Activated CD4-positive, alpha-beta T cell treated with anti-CD3 and anti-CD28 coated beads, Interleukin-2, amount 10 ng/mL, durations not matched to agents 24 days and 14 days (primary cell): ENCODE data around the gene CCDC85C. TPM values are rescaled to one million over a fixed set of nuclear protein-coding genes. Genes with fewer than 3 reads are reported as not detected.
A peak's percentile ranks its signal among the peaks of the same experiment; 100 is the strongest.

Source experiments
- DNase-seq: peaks from one replicate; pipeline ENCODE4 v3.0.0; 2022
- H3K27ac Mint-ChIP-seq: one replicate; pipeline ENCODE4 v1.8.0; 2022; ENCODE audit warnings: mild to moderate bottlenecking, mixed read lengths
- H3K27me3 Mint-ChIP-seq: one replicate; pipeline ENCODE4 v1.8.0; 2022; ENCODE audit warnings: mixed read lengths
- H3K36me3 Mint-ChIP-seq: one replicate; pipeline ENCODE4 v1.8.0; 2022; ENCODE audit warnings: low read depth, mild to moderate bottlenecking, mixed read lengths
- H3K4me1 Mint-ChIP-seq: one replicate; pipeline ENCODE4 v1.8.0; 2021; ENCODE audit warnings: mixed read lengths
- H3K4me3 Mint-ChIP-seq: one replicate; pipeline ENCODE4 v1.8.0; 2022; ENCODE audit warnings: mild to moderate bottlenecking, moderate library complexity, mixed read lengths
- H3K9me3 Mint-ChIP-seq: one replicate; pipeline ENCODE4 v1.8.0; 2021; ENCODE audit warnings: mixed read lengths
- intact Hi-C: fragments of 100-400 bp; cut with micrococcal nuclease; formaldehyde crosslinking; loops from one replicate; pipeline ENCODE4 v1.15.1; 2023
- total RNA-seq: library from RNA; stranded (reverse); gene quantifications from 2 replicates; pipeline ENCODE4 v1.2.3, GENCODE V29; 2022

Gene CCDC85C
- total RNA-seq, 1 donor from 2014 or later: 6.7 TPM

DNA sequence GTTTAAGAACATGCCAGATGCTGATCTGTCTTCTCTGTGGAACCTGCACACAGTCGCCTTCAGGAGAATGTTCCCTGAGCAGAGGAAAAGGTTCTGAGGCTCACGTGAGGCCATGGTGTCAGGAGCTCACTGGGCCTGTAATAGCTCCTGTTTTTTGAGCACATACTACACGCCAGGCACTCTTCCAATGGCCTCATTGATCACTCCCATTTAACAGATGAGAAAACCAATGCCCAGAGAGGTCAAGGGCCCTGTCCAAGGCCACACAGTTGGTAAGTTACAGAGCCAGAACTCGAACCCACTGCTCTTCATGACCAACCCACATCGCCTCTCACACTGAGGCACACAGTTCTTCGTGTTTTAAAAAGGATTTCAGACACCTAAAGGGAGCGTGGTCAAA is 33.6 kb upstream of the CCDC85C start:
- H3K27me3 Mint-ChIP-seq: peaks cover 5% of the 10 kb centered on the region
- no peak overlapping the region for H3K27ac Mint-ChIP-seq
- no peak overlapping the region for H3K4me3 Mint-ChIP-seq
- intact Hi-C loops: no loop called here
- no peaks in the 10 kb centered on the region for H3K36me3 Mint-ChIP-seq
- no peak for DNase-seq
- no peaks in the 10 kb centered on the region for H3K4me1 Mint-ChIP-seq
- H3K9me3 Mint-ChIP-seq: no peaks in the 10 kb centered on the region

DNA sequence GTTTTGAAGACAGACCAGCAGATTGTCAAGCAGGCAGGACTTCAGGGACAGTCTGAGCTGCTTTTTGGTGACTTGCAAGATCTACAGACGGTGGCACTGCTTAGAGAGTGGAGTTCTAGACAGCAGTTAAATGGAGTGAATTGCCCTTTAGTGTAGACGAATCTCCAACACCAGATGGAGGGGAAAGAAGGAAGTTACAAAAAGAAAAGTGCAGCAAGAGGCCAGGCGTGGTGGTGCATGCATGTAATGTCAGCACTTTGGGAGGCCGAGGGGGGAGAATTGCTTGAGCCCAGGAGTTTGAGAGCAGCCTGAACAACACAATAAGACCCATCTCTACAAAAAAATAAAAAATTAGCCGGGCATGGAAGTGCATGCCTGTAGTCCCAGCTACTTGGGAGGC is 32.5 kb upstream of the CCDC85C start:
- H3K27ac Mint-ChIP-seq: no peak overlapping the region
- intact Hi-C loops: no loop called here
- DNase-seq: no peak

GRCh38 chr14:99635116-99635515 is 31.1 kb upstream of the CCDC85C start:
- intact Hi-C loops: no loop called here
- Mint-ChIP-seq H3K9me3 (no peaks in the 10 kb centered on the region), H3K4me1 (no peaks in the 10 kb centered on the region), H3K27ac (no peak overlapping the region), H3K4me3 (no peak overlapping the region), H3K36me3 (no peaks in the 10 kb centered on the region), H3K27me3 (peaks cover 3% of the 10 kb centered on the region)
- no peak for DNase-seq

More for the DNA sequence above, 32.5 kb upstream of the CCDC85C start:
- Mint-ChIP-seq H3K9me3 (no peaks in the 10 kb centered on the region), H3K4me3 (no peak overlapping the region), H3K4me1 (no peaks in the 10 kb centered on the region), H3K36me3 (no peaks in the 10 kb centered on the region), H3K27me3 (peaks cover 3% of the 10 kb centered on the region)

- Mint-ChIP-seq H3K36me3 (no peaks in the 10 kb centered on the region), H3K4me3 (no peak overlapping the region), H3K27ac (no peak overlapping the region), H3K4me1 (no peaks in the 10 kb centered on the region), H3K9me3 (no peaks in the 10 kb centered on the region), H3K27me3 (peaks cover 3% of the 10 kb centered on the region)
- intact Hi-C loops: no loop called here
- DNase-seq: no peak
Measured at GRCh38 chr14:99634443-99634842, 30.4 kb upstream of the CCDC85C start.

DNA sequence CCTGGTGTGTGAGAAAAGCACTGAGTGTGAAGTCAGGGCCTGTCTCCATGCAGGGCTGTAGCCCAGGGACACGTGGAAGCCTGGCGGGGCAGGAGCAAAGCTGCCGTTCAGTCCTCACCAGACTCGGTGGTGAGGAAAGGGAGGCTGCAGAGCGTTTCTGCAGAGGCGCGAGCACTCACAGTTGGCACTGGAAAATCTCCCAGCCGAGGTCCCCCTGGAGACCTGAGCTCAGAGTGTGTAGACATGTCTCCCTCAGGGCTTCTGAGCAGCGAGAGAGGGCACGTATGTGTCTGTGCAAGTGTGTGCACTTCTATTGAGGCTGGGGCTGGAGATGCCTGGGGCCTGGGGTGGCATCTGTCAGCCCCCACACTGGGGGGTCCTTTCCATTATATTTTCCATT is 29.9 kb upstream of the CCDC85C start:
- no peaks in the 10 kb centered on the region for H3K9me3 Mint-ChIP-seq
- H3K27me3 Mint-ChIP-seq: peaks cover 3% of the 10 kb centered on the region
- peaks cover 2% of the 10 kb centered on the region for H3K4me1 Mint-ChIP-seq
- no peaks in the 10 kb centered on the region for H3K36me3 Mint-ChIP-seq
- no peak for DNase-seq
- intact Hi-C loops: no loop called here
- H3K4me3 Mint-ChIP-seq: no peak overlapping the region
- no peak overlapping the region for H3K27ac Mint-ChIP-seq

GRCh38 chr14:99633141-99633540 is 29.1 kb upstream of the CCDC85C start:
- peaks cover 4% of the 10 kb centered on the region for H3K4me1 Mint-ChIP-seq

DNA sequence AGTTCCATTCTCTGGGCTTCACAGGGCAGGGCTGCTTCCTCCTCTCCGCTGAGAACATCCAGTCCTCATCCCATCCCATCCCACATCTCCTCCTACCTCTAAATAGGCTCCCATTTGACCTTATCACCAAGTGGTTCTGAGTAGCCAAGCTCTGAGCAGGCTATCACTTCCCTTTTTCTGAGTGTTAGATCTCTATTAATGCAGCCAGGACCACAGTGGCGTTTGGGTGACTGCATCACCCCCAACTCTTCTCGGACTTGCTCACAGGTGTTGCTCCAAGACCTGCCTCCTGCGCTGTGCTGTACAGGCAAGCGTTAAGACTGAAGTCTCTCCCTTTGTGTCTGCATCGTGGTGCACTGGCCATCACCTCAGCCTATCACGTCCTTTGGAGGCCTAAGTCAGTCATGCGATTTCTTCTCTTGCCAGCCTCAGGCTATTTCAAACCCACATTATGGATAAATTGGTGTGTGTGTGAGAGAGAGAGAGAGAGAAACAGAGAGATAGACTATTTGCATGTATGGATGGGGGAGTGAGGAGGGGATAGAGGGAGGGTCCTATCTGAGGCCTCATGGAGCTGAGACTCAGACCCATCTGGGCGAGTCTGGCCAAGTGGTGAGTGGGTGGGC is 28.5 kb upstream of the CCDC85C start:
- no peak for DNase-seq
- Mint-ChIP-seq H3K4me3 (no peak overlapping the region), H3K4me1 (peaks cover 4% of the 10 kb centered on the region), H3K27me3 (peaks cover 3% of the 10 kb centered on the region), H3K36me3 (no peaks in the 10 kb centered on the region), H3K27ac (no peak overlapping the region), H3K9me3 (no peaks in the 10 kb centered on the region)
- intact Hi-C loops: no loop called here

More at GRCh38 chr14:99633141-99633540, 29.1 kb upstream of the CCDC85C start:
- intact Hi-C loops: no loop called here
- Mint-ChIP-seq H3K27me3 (peaks cover 3% of the 10 kb centered on the region), H3K36me3 (no peaks in the 10 kb centered on the region), H3K9me3 (no peaks in the 10 kb centered on the region), H3K27ac (no peak overlapping the region), H3K4me3 (no peak overlapping the region)
- no peak for DNase-seq

DNA sequence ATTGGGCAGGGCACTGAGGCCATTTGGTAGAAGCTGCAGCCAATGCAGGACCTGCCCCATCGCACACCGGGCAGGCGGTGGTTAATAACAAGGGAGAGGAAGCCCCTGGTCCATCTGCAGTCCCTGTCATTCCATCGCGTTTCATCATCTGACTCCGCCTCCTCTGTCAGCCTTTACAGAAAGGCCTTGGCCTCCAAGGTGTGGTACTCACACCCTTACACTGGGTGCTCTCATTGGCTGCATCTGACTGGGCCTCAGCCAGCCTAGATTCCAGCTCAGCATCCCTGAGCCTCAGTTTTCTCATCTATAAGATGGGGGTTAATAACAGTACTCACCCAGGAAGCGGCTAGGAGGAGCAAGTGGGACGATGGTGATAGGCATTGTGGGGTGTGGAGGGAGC is 26.2 kb upstream of the CCDC85C start:
- no peak for DNase-seq
- no peak overlapping the region for H3K4me3 Mint-ChIP-seq
- no peaks in the 10 kb centered on the region for H3K9me3 Mint-ChIP-seq
- no peaks in the 10 kb centered on the region for H3K36me3 Mint-ChIP-seq
- H3K27me3 Mint-ChIP-seq: peaks cover 3% of the 10 kb centered on the region
- intact Hi-C loops: no loop called here
- H3K27ac Mint-ChIP-seq: no peak overlapping the region
- peaks cover 4% of the 10 kb centered on the region for H3K4me1 Mint-ChIP-seq

GRCh38 chr14:99628887-99629618 is 25.0 kb upstream of the CCDC85C start:
- Mint-ChIP-seq H3K4me1 (peaks cover 4% of the 10 kb centered on the region), H3K27ac (no peak overlapping the region), H3K36me3 (no peaks in the 10 kb centered on the region), H3K27me3 (peaks cover 3% of the 10 kb centered on the region), H3K9me3 (no peaks in the 10 kb centered on the region), H3K4me3 (no peak overlapping the region)
- DNase-seq: peak; percentile 90
- intact Hi-C loops: loop anchor here (1.0 kb wide), 1 partner anchor 111 kb away; no protein-coding TSS in a partner anchor

- H3K27ac Mint-ChIP-seq: no peak overlapping the region
- peaks cover 4% of the 10 kb centered on the region for H3K27me3 Mint-ChIP-seq
- intact Hi-C loops: no loop called here
- H3K4me1 Mint-ChIP-seq: peaks cover 4% of the 10 kb centered on the region
- H3K36me3 Mint-ChIP-seq: no peaks in the 10 kb centered on the region
- no peak for DNase-seq
- no peaks in the 10 kb centered on the region for H3K9me3 Mint-ChIP-seq
- H3K4me3 Mint-ChIP-seq: no peak overlapping the region
Measured at GRCh38 chr14:99627510-99628381, 23.7 kb upstream of the CCDC85C start.

- H3K9me3 Mint-ChIP-seq: no peaks in the 10 kb centered on the region
- no peak for DNase-seq
- intact Hi-C loops: no loop called here
- H3K36me3 Mint-ChIP-seq: no peaks in the 10 kb centered on the region
- H3K27me3 Mint-ChIP-seq: peaks cover 2% of the 10 kb centered on the region
- H3K27ac Mint-ChIP-seq: no peak overlapping the region
- peaks cover 4% of the 10 kb centered on the region for H3K4me1 Mint-ChIP-seq
- H3K4me3 Mint-ChIP-seq: no peak overlapping the region
Measured at GRCh38 chr14:99627100-99627499, 23.1 kb upstream of the CCDC85C start.

- intact Hi-C loops: no loop called here
- Mint-ChIP-seq H3K4me3 (no peak overlapping the region), H3K4me1 (peaks cover 4% of the 10 kb centered on the region), H3K9me3 (no peaks in the 10 kb centered on the region), H3K36me3 (no peaks in the 10 kb centered on the region), H3K27me3 (peaks cover 3% of the 10 kb centered on the region), H3K27ac (no peak overlapping the region)
- DNase-seq: no peak
Measured at GRCh38 chr14:99626041-99626648, 22.1 kb upstream of the CCDC85C start.

- Mint-ChIP-seq H3K4me3 (no peak overlapping the region), H3K9me3 (no peaks in the 10 kb centered on the region), H3K36me3 (no peaks in the 10 kb centered on the region), H3K27ac (no peak overlapping the region), H3K27me3 (peaks cover 3% of the 10 kb centered on the region), H3K4me1 (peaks cover 4% of the 10 kb centered on the region)
- DNase-seq: no peak
- intact Hi-C loops: no loop called here
Measured at GRCh38 chr14:99625476-99625875, 21.5 kb upstream of the CCDC85C start.

GRCh38 chr14:99624971-99625370 is 21.0 kb upstream of the CCDC85C start:
- intact Hi-C loops: no loop called here
- no peak for DNase-seq
- H3K9me3 Mint-ChIP-seq: no peaks in the 10 kb centered on the region
- H3K27ac Mint-ChIP-seq: no peak overlapping the region
- H3K4me1 Mint-ChIP-seq: peaks cover 4% of the 10 kb centered on the region
- H3K4me3 Mint-ChIP-seq: no peak overlapping the region
- H3K27me3 Mint-ChIP-seq: peaks cover 3% of the 10 kb centered on the region
- no peaks in the 10 kb centered on the region for H3K36me3 Mint-ChIP-seq
